ENCODE measurements around the gene PTGER2. TPM values are rescaled to one million over a fixed set of nuclear protein-coding genes. Genes with fewer than 3 reads are reported as not detected.

Gene PTGER2, protein sequence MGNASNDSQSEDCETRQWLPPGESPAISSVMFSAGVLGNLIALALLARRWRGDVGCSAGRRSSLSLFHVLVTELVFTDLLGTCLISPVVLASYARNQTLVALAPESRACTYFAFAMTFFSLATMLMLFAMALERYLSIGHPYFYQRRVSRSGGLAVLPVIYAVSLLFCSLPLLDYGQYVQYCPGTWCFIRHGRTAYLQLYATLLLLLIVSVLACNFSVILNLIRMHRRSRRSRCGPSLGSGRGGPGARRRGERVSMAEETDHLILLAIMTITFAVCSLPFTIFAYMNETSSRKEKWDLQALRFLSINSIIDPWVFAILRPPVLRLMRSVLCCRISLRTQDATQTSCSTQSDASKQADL
- total RNA-seq = 1 to 10 TPM; 3.3 to 4.3 TPM

DNA sequence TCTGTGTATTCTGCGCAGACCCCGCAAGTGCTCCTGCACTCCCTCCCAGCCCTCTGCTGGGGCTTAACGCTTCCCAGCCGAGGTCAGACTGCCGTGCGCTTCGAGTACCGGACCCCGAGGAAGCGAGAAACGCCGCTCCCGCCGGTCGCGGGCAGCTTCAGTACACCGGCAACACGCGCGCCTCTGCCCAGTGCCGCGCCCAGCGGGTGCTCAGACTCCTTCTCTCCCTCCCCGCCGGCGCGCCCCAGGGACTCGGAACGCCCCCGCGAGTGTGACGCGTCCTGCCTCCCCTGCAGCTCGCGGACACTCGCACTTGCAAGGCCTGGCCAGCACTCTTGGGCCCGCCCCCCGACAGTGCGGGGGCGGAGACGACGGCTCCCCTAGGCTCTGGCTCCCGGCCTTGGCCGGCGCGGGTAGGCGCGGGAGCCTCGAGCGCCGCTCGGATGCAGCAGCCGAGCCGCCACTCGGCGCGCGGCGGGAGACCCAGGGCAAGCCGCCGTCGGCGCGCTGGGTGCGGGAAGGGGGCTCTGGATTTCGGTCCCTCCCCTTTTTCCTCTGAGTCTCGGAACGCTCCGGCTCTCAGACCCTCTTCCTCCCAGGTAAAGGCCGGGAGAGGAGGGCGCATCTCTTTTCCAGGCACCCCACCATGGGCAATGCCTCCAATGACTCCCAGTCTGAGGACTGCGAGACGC lies at the start of gene PTGER2:
TSS of gene PTGER2 (plus strand) at position 410 of the 692 bp plus-strand sequence. CDS start at position 647, 237 bp downstream.
- H3K27me3 ChIP-seq (replicated peaks; ENCODE audit: insufficient read depth) = no peaks in the 10 kb centered on the region
- H3K4me3 ChIP-seq = peak within 1 kb of the TSS; percentile 76
- no peak for TF ChIP-seq CTCF (IDR thresholded peaks at IDR 0.05)
- DNase-seq (ENCODE audit: low spot score) = peak; percentile 66
- H3K9me3 ChIP-seq = no peaks in the 10 kb centered on the region
- peaks cover 0 to 22% of the 10 kb centered on the region in 2 donors for H3K4me1 ChIP-seq (ENCODE audit: control insufficient read depth in 1 of 2, low read depth in 2 of 2)
- no peak for ATAC-seq (ENCODE audit: insufficient number of reproducible peaks, low FRiP score, low read depth)
- no peak within 1 kb of the TSS for H3K27ac ChIP-seq
- H3K36me3 ChIP-seq = no peaks in the 10 kb centered on the region

DNA sequence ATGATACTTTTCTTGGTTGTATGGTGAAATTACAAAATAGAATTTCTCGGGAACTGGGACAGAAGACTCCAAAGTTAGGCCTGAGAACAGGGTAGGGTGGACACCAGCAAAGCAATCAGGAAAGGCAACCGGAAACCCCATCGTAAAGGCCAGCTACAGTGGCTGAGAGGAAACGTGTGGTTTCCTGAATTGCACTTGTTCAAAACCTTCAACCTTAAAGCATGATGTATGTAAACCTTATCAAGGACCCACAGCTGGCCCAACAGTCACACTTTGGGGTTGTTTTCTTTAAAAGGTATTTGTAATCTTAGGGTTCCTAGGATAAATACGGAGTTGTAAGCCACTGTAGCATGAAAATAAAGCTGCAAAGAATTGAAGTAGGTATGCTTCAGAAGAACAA lies 48.9 kb upstream of the PTGER2 start:
- no peak overlapping the region for H3K4me3 ChIP-seq
- H3K9me3 ChIP-seq = no peaks in the 10 kb centered on the region
- H3K4me1 ChIP-seq (ENCODE audit: control insufficient read depth in 1 of 2, low read depth in 2 of 2) = peaks cover 0 to 19% of the 10 kb centered on the region in 2 donors
- ATAC-seq (ENCODE audit: insufficient number of reproducible peaks, low FRiP score, low read depth) (no peak), DNase-seq (ENCODE audit: low spot score) (no peak)
- no peaks in the 10 kb centered on the region for H3K27me3 ChIP-seq (replicated peaks; ENCODE audit: insufficient read depth)
- TF ChIP-seq CTCF (IDR thresholded peaks at IDR 0.05) = no peak
- H3K27ac ChIP-seq = no peak overlapping the region
- no peaks in the 10 kb centered on the region for H3K36me3 ChIP-seq

GRCh38 chr14:52266179-52266578 lies 47.9 kb upstream of the PTGER2 start:
- no peak for TF ChIP-seq CTCF (IDR thresholded peaks at IDR 0.05)
- H3K27me3 ChIP-seq (replicated peaks; ENCODE audit: insufficient read depth) = no peaks in the 10 kb centered on the region
- H3K4me3 ChIP-seq = no peak overlapping the region
- no peaks in the 10 kb centered on the region for H3K36me3 ChIP-seq
- H3K27ac ChIP-seq = no peak overlapping the region
- DNase-seq (ENCODE audit: low spot score) = peak; percentile 14
- H3K9me3 ChIP-seq = no peaks in the 10 kb centered on the region
- peaks cover 0 to 19% of the 10 kb centered on the region in 2 donors for H3K4me1 ChIP-seq (ENCODE audit: control insufficient read depth in 1 of 2, low read depth in 2 of 2)
- ATAC-seq (ENCODE audit: insufficient number of reproducible peaks, low FRiP score, low read depth) = no peak

DNA sequence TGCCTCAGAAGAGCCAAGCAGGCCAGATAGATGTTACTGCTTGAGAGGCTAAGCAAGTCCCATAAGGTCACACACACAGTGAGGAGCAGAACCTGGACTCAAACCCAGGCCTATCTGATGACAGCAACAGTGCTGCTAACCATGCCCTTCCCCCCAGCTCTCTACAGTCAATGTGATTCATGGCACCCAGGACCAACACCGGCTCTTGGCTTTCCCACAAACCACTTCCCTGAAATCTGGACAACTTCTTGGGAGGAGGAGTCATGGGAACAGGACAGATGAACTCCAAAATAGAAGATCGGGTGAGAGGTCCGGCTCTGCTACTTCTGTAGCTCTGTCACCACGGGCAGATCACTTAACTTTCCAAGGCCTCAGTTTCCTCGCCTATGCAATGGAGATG lies 47.3 kb upstream of the PTGER2 start:
- DNase-seq (ENCODE audit: low spot score) (no peak), ATAC-seq (ENCODE audit: insufficient number of reproducible peaks, low FRiP score, low read depth) (no peak)
- Histone ChIP-seq H3K27me3 (replicated peaks; ENCODE audit: insufficient read depth) (no peaks in the 10 kb centered on the region), H3K4me3 (no peak overlapping the region), H3K9me3 (no peaks in the 10 kb centered on the region), H3K36me3 (no peaks in the 10 kb centered on the region), H3K4me1 (ENCODE audit: control insufficient read depth in 1 of 2, low read depth in 2 of 2) (peaks cover 0 to 19% of the 10 kb centered on the region in 2 donors), H3K27ac (no peak overlapping the region)
- no peak for TF ChIP-seq CTCF (IDR thresholded peaks at IDR 0.05)

- Histone ChIP-seq H3K9me3 (no peaks in the 10 kb centered on the region), H3K4me3 (peak within 1 kb of the TSS; percentile 65), H3K27me3 (replicated peaks; ENCODE audit: insufficient read depth) (no peaks in the 10 kb centered on the region), H3K27ac (no peak within 1 kb of the TSS), H3K4me1 (ENCODE audit: control insufficient read depth in 1 of 2, low read depth in 2 of 2) (peaks cover 0 to 19% of the 10 kb centered on the region in 2 donors), H3K36me3 (no peaks in the 10 kb centered on the region)
- no peak for TF ChIP-seq CTCF (IDR thresholded peaks at IDR 0.05)
- DNase-seq (ENCODE audit: low spot score) (no peak), ATAC-seq (ENCODE audit: insufficient number of reproducible peaks, low FRiP score, low read depth) (no peak)
These were observed 46.4 kb upstream of the PTGER2 start, which contains the start of gene PTGDR for GRCh38 chr14:52267501-52268278. Gene PTGDR, plus strand, starts transcription at chr14:52267698. Its CDS starts 117 bp downstream, at chr14:52267815.

Data from thoracic aorta (tissue), 2 donors.